Stimulated activated CD4-positive, alpha-beta T cell treated with anti-CD3 and anti-CD28 coated beads, TNF-alpha, amount 100 ng/mL, for 1 hour (primary cell): Measurements from ENCODE around the gene SEPTIN8.

ENCODE experiments used
- DNase-seq, 3 donors: peaks; one replicate each; pipeline ENCODE4 v3.0.0-alpha.2; 2020; ENCODE audit warnings: low read depth in 3 of 3, low spot score in 1 of 3

Gene SEPTIN8

GRCh38 chr5:132765311-132766019, 11.6 kb downstream of the SEPTIN8 start:
- no peak for DNase-seq

- DNase-seq = no peak
Measured at GRCh38 chr5:132764671-132765238, 12.3 kb downstream of the SEPTIN8 start.

- no peak for DNase-seq
Measured at GRCh38 chr5:132764051-132764450, 13.0 kb downstream of the SEPTIN8 start.

- DNase-seq = no peak
Measured at GRCh38 chr5:132763181-132764036, 13.6 kb downstream of the SEPTIN8 start.

GRCh38 chr5:132762246-132763000, 14.6 kb downstream of the SEPTIN8 start:
- no peak for DNase-seq

- DNase-seq = no peak
Measured at GRCh38 chr5:132761321-132762240, 15.5 kb downstream of the SEPTIN8 start.

- no peak for DNase-seq
Measured at GRCh38 chr5:132760601-132761317, 16.3 kb downstream of the SEPTIN8 start.

- DNase-seq = no peak
Measured at GRCh38 chr5:132760049-132760420, 17.0 kb downstream of the SEPTIN8 start.

GRCh38 chr5:132759114-132760048, 17.7 kb downstream of the SEPTIN8 start:
- DNase-seq = no peak

GRCh38 chr5:132758451-132758850, 18.6 kb downstream of the SEPTIN8 start:
- no peak for DNase-seq

GRCh38 chr5:132756542-132756941, 20.5 kb downstream of the SEPTIN8 start:
- no peak for DNase-seq

- no peak for DNase-seq
Measured at GRCh38 chr5:132754947-132755346, 22.1 kb downstream of the SEPTIN8 start.

GRCh38 chr5:132754111-132754510, 22.9 kb downstream of the SEPTIN8 start:
- DNase-seq = no peak

- no peak for DNase-seq
Measured at GRCh38 chr5:132753135-132753987, 23.7 kb downstream of the SEPTIN8 start.

- no peak for DNase-seq
Measured at GRCh38 chr5:132752581-132753125, 24.4 kb downstream of the SEPTIN8 start.

- DNase-seq = no peak
Measured at GRCh38 chr5:132751971-132752580, 25.0 kb downstream of the SEPTIN8 start.

GRCh38 chr5:132751444-132751843, 25.6 kb downstream of the SEPTIN8 start:
- DNase-seq = no peak
